DOHH2 (cell line): ENCODE data around the gene CBX5.

Experiments
- H3F3A ChIP-seq: fragments of 200-600 bp; sonication (generic), shearing (Covaris generic); 2 replicates; pipeline ENCODE4 v1.6.0; 2016; ENCODE audit warnings: antibody characterized with exemption, mild to moderate bottlenecking; ENCODE audit not compliant: control insufficient read depth, insufficient read depth
- H3K27ac ChIP-seq: fragments of 200-600 bp; sonication (generic); 2 replicates; pipeline ENCODE4 v1.5.1; 2014; ENCODE audit warnings: low read depth, mild to moderate bottlenecking, low read length, moderate library complexity
- H3K27me3 ChIP-seq: fragments of 200-600 bp; sonication (generic); 2 replicates; pipeline ENCODE4 v1.6.1; 2014; ENCODE audit warnings: mild to moderate bottlenecking, low read length, mixed read lengths; ENCODE audit not compliant: control insufficient read depth
- H3K36me3 ChIP-seq: fragments of 200-600 bp; sonication (generic); 2 replicates; pipeline ENCODE4 v1.6.1; 2014; ENCODE audit warnings: mild to moderate bottlenecking, low read length, moderate library complexity, mixed read lengths; ENCODE audit not compliant: control insufficient read depth
- H3K4me1 ChIP-seq: fragments of 200-600 bp; sonication (generic); 2 replicates; pipeline ENCODE4 v1.6.1; 2014; ENCODE audit warnings: mild to moderate bottlenecking, low read length, mixed read lengths; ENCODE audit not compliant: control insufficient read depth
- H3K4me2 ChIP-seq: fragments of 200-600 bp; sonication (generic); 2 replicates; pipeline ENCODE4 v1.6.0; 2014; ENCODE audit warnings: mild to moderate bottlenecking, low read length, moderate library complexity
- H3K4me3 ChIP-seq: fragments of 200-600 bp; sonication (generic); 2 replicates; pipeline ENCODE4 v1.5.1; 2014; ENCODE audit warnings: mild to moderate bottlenecking, low read length, mixed read lengths
- H3K79me2 ChIP-seq: fragments of 200-600 bp; sonication (generic); 2 replicates; pipeline ENCODE4 v1.6.1; 2014; ENCODE audit warnings: mild to moderate bottlenecking, low read length, mixed read lengths; ENCODE audit not compliant: control insufficient read depth
- H3K9me2 ChIP-seq: fragments of 200-600 bp; sonication (generic); replicated peaks from 2 replicates; pipeline ENCODE4 v1.6.1; 2014; ENCODE audit warnings: mild to moderate bottlenecking, low read length, mixed read lengths; ENCODE audit not compliant: control insufficient read depth
- H3K9me3 ChIP-seq: fragments of 200-600 bp; sonication (generic); 2 replicates; pipeline ENCODE4 v1.6.1; 2014; ENCODE audit warnings: antibody characterized with exemption, low read length, mixed read lengths; ENCODE audit not compliant: control insufficient read depth, insufficient read depth
- H4K20me1 ChIP-seq: fragments of 200-600 bp; sonication (generic); 2 replicates; pipeline ENCODE4 v1.6.0; 2014; ENCODE audit warnings: low read depth, mild to moderate bottlenecking, antibody characterized with exemption, low read length, moderate library complexity; ENCODE audit not compliant: control insufficient read depth, insufficient read depth
- EZH2phosphoT487 ChIP-seq: fragments of 200-600 bp; sonication (generic); IDR thresholded peaks from 2 replicates; pipeline ENCODE4 v1.6.1; 2017; ENCODE audit warnings: borderline replicate concordance, mild to moderate bottlenecking, antibody characterized with exemption, low read length, moderate library complexity, mixed read lengths
- TF ChIP-seq, protein P1 (sequence below): fragments of 200-600 bp; sonication (generic); IDR thresholded peaks from one replicate; pipeline ENCODE4 v1.5.1; 2014; ENCODE audit warnings: antibody characterized with exemption, mild to moderate bottlenecking, low read depth, low read length; ENCODE audit not compliant: poor library complexity, severe bottlenecking

Gene CBX5

DNA sequence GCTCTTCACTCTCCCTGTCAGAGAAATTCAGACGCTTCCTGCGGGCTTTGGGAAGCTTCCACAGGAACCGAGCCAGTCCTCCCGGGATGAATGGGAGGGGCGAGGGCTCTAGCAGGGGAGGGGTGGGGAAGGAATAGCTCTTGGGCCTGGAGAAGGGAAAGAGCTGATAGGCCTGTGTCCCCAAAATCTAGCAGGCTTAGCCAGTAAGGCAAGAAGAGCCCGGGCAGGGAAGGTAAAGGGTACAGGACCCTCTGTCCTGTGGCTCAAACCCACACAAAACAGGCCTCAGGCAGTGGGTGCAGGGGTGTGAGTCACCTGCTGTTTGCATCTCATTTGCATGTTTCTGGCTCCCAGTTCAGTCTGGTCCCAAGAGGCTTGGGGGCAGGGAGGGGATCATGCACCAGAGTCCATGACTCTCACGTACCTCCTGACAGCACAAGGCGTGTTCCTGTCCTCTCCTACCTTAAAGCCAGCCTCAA is 82.5 kb downstream of the CBX5 start:
- H3K27ac ChIP-seq: peak overlapping the region; percentile 84
- no peaks in the 10 kb centered on the region for H3K36me3 ChIP-seq
- H3K4me2 ChIP-seq: peak overlapping the region; percentile 95
- TF ChIP-seq, protein P1, sequence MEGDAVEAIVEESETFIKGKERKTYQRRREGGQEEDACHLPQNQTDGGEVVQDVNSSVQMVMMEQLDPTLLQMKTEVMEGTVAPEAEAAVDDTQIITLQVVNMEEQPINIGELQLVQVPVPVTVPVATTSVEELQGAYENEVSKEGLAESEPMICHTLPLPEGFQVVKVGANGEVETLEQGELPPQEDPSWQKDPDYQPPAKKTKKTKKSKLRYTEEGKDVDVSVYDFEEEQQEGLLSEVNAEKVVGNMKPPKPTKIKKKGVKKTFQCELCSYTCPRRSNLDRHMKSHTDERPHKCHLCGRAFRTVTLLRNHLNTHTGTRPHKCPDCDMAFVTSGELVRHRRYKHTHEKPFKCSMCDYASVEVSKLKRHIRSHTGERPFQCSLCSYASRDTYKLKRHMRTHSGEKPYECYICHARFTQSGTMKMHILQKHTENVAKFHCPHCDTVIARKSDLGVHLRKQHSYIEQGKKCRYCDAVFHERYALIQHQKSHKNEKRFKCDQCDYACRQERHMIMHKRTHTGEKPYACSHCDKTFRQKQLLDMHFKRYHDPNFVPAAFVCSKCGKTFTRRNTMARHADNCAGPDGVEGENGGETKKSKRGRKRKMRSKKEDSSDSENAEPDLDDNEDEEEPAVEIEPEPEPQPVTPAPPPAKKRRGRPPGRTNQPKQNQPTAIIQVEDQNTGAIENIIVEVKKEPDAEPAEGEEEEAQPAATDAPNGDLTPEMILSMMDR: no peak
- TF ChIP-seq EZH2phosphoT487: no peak
- no peaks in the 10 kb centered on the region for H3K9me2 ChIP-seq
- H3K27me3 ChIP-seq: no peaks in the 10 kb centered on the region
- H3K4me3 ChIP-seq: peak overlapping the region; percentile 71
- peaks cover 13% of the 10 kb centered on the region; the same call in 1 of the 2 replicates for H3F3A ChIP-seq
- no peaks in the 10 kb centered on the region for H3K79me2 ChIP-seq
- H3K4me1 ChIP-seq: peaks cover 70% of the 10 kb centered on the region
- H4K20me1 ChIP-seq: no peaks in the 10 kb centered on the region
- no peaks in the 10 kb centered on the region for H3K9me3 ChIP-seq

DNA sequence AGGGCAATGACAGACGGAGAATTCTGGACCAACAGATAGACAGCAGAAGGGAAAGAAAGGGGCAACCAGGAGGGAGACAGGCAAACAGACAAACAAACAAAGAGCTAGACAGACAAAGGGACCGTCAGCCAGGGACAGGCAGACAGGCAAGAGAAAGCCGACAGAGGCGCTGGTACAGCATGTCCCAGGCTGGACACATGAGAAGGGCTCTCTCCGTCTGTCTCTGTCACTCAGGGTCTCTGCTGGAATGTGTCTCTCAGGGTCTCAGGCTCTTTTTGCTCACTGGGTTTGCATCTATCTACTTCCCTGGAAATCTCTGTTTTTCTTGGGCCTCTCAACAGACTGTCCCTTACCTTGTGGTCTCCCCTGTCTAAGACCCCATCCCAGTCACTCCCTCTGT is 82.9 kb downstream of the CBX5 start:
- Histone ChIP-seq H3K27me3 (no peaks in the 10 kb centered on the region), H3K27ac (peak overlapping the region; percentile 84), H4K20me1 (no peaks in the 10 kb centered on the region), H3K9me2 (no peaks in the 10 kb centered on the region), H3K4me2 (peak overlapping the region; percentile 95), H3K9me3 (no peaks in the 10 kb centered on the region), H3K4me1 (peaks cover 74% of the 10 kb centered on the region), H3K36me3 (no peaks in the 10 kb centered on the region), H3K4me3 (peak overlapping the region; percentile 71), H3F3A (peaks cover 13% of the 10 kb centered on the region; the same call in 1 of the 2 replicates), H3K79me2 (no peaks in the 10 kb centered on the region)
- TF ChIP-seq, protein P1: no peak
- TF ChIP-seq EZH2phosphoT487: no peak

DNA sequence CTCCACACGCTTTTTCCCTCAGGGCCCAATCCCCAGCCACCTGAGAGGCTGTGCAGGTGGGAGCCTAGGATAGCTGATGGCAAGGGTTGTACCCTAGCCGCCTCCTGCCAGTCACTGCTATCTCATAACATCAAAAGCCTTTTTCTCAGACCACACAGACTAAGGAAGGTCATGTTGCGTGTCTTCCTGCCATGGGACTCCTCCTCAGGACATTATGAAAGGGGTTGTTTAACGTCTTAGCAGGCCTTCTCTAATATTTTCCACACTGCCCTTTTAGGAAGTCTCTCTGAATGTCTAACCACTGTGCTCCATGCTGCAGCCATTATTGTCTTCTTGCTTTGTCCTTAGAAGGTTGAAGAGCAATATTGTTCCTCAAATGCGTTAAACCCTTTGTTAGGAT is 83.5 kb downstream of the CBX5 start:
- no peaks in the 10 kb centered on the region for H3K27me3 ChIP-seq
- peak overlapping the region; percentile 95 for H3K4me2 ChIP-seq
- H3K9me3 ChIP-seq: no peaks in the 10 kb centered on the region
- no peaks in the 10 kb centered on the region for H3K79me2 ChIP-seq
- H4K20me1 ChIP-seq: no peaks in the 10 kb centered on the region
- H3F3A ChIP-seq: peaks cover 13% of the 10 kb centered on the region; the same call in 1 of the 2 replicates
- no peaks in the 10 kb centered on the region for H3K36me3 ChIP-seq
- peak overlapping the region; percentile 71 for H3K4me3 ChIP-seq
- no peak for TF ChIP-seq EZH2phosphoT487
- TF ChIP-seq, protein P1: no peak
- H3K27ac ChIP-seq: peak overlapping the region; percentile 84
- H3K4me1 ChIP-seq: peaks cover 79% of the 10 kb centered on the region
- H3K9me2 ChIP-seq: no peaks in the 10 kb centered on the region
